ENCODE results near the gene BRD3.

GRCh38 chr9:133986774-133987445, 80.9 kb downstream of the BRD3 start:
- TF ChIP-seq CTCF (IDR thresholded peaks at IDR 0.05): no peak
- TF ChIP-seq POLR2A (IDR thresholded peaks at IDR 0.05): no peak
- TF ChIP-seq EP300 (IDR thresholded peaks at IDR 0.05): no peak

All from tibial nerve (tissue), 4 donors.